Uterus (tissue), 2 donors: ENCODE results near the gene ZNF474.

Experiments used
- POLR2A ChIP-seq, 2 donors: fragments of 450-650 bp; IDR thresholded peaks; one replicate each; pipeline ENCODE4 v1.6.1; 2016; ENCODE audit warnings: antibody characterized with exemption in 2 of 2, mild to moderate bottlenecking in 1 of 2, moderate library complexity in 1 of 2
- TF ChIP-seq, protein P1 (sequence below), 4 experiments: fragments of 200-600 bp in 2 of 4; fragments of 450-650 bp in 2 of 4; sonication (generic) in 2 of 4; IDR thresholded peaks; one replicate each; pipeline ENCODE4 v1.5.1; 2016 to 2019; ENCODE audit warnings: antibody characterized with exemption in 4 of 4, mild to moderate bottlenecking in 2 of 4, moderate library complexity in 1 of 4

- TF ChIP-seq, protein P1, sequence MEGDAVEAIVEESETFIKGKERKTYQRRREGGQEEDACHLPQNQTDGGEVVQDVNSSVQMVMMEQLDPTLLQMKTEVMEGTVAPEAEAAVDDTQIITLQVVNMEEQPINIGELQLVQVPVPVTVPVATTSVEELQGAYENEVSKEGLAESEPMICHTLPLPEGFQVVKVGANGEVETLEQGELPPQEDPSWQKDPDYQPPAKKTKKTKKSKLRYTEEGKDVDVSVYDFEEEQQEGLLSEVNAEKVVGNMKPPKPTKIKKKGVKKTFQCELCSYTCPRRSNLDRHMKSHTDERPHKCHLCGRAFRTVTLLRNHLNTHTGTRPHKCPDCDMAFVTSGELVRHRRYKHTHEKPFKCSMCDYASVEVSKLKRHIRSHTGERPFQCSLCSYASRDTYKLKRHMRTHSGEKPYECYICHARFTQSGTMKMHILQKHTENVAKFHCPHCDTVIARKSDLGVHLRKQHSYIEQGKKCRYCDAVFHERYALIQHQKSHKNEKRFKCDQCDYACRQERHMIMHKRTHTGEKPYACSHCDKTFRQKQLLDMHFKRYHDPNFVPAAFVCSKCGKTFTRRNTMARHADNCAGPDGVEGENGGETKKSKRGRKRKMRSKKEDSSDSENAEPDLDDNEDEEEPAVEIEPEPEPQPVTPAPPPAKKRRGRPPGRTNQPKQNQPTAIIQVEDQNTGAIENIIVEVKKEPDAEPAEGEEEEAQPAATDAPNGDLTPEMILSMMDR (IDR thresholded peaks at IDR 0.05): no peak
- no peak for TF ChIP-seq POLR2A (IDR thresholded peaks at IDR 0.05)
Measured at GRCh38 chr5:122163121-122164069, 34.0 kb downstream of the ZNF474 start.
